ENCODE measurements around the gene APBB2.

- no peak for TF ChIP-seq CTCF (IDR thresholded peaks at IDR 0.05; ENCODE audit: low read depth, low read length, poor library complexity, severe bottlenecking)
- no peak for TF ChIP-seq EZH2phosphoT487 (IDR thresholded peaks at IDR 0.05; ENCODE audit: borderline replicate concordance, low read length)
Observed at GRCh38 chr4:40990236-40990898, 224.0 kb downstream of the APBB2 start.

All from DOHH2 (cell line).